Measurements from ENCODE around the gene PCDH17. TPM values are rescaled to one million over a fixed set of nuclear protein-coding genes. Genes with fewer than 3 reads are reported as not detected.

PCDH17 gene
- total and polyA plus RNA-seq, 10 of the 15 experiments (the other 5 are each of a cell fraction or from before 2014, with no cell fraction given) = under 0.01 to 0.58 (median 0.07) TPM; not detected in 6

DNA sequence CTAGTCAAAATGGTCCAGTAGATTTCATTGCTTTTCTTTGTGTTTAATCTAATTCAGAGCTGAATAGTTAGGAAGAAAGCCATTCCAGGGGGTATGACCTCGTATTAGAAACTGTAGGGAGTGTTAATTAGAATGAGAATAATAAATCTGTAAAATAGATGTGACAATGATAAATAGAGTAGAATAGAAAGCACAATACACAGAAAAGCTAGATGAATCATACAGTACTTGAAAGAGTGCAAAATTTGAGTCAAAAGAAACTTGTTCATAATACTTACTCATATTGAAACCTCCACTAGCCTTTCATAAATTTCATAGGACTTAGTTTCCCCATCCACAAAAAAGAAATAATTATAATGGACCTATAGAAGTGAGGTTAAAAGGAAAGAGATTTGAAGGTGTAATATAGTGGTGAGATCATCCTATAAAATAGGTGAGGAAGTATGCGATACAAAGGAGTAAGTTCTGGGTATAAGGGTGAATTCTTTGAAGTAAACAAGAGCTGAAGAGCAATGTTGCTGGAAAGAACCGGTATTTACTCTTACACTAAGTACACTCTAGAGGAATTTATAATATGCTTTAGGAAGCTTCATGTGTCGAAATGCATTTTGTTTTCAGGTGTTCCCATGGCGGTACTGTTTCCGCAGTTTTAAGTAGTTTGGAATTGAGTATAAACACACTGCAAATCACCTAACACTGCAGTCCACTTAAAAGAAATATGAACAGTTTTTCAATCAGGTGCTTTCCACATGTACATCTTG, 21.9 kb downstream of the PCDH17 start:
- no peak for FAIRE-seq
- no peaks in the 10 kb centered on the region for H4K20me1 ChIP-seq (ENCODE audit: control insufficient read depth, insufficient read depth)
- CTCF ChIA-PET = interaction anchor here (0.6 to 1.3 kb wide), 2 partner anchors 23 to 29 kb away, joined by 4 to 6 read pairs; no protein-coding TSS in a partner anchor
- no peaks in the 10 kb centered on the region for H3K27me3 ChIP-seq (replicated peaks in 1 of 2; ENCODE audit: control insufficient read depth in 2 of 2, insufficient read depth in 2 of 2, low read length in 1 of 2)
- TF ChIP-seq MTA2 (IDR thresholded peaks at IDR 0.05; ENCODE audit: low read depth) = peak; percentile 57; the same call in 1 of the 2 replicates
- TF ChIP-seq FOXK2 (IDR thresholded peaks at IDR 0.05) = no peak
- no peak for TF ChIP-seq NFXL1 (IDR thresholded peaks at IDR 0.05; ENCODE audit: borderline replicate concordance)
- TF ChIP-seq RUNX3 (IDR thresholded peaks at IDR 0.05; ENCODE audit: low read length) = no peak
- TF ChIP-seq POLR2AphosphoS2 (IDR thresholded peaks at IDR 0.05; ENCODE audit: low read depth, low read length) = no peak
- TF ChIP-seq SIN3A (IDR thresholded peaks at IDR 0.05; ENCODE audit: low read depth, low read length) = no peak
- TF ChIP-seq, protein P1, sequence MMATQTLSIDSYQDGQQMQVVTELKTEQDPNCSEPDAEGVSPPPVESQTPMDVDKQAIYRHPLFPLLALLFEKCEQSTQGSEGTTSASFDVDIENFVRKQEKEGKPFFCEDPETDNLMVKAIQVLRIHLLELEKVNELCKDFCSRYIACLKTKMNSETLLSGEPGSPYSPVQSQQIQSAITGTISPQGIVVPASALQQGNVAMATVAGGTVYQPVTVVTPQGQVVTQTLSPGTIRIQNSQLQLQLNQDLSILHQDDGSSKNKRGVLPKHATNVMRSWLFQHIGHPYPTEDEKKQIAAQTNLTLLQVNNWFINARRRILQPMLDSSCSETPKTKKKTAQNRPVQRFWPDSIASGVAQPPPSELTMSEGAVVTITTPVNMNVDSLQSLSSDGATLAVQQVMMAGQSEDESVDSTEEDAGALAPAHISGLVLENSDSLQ (IDR thresholded peaks at IDR 0.05) = no peak
- ATAC-seq = peak; percentile 55; the same call in 2 of the 3 replicates
- H3K79me2 ChIP-seq (ENCODE audit: control insufficient read depth, insufficient read depth, low read length) = no peaks in the 10 kb centered on the region
- H3K9ac ChIP-seq (ENCODE audit: control insufficient read depth, insufficient read depth, low read length) = no peak overlapping the region
- SMC1A ChIA-PET (ENCODE audit: uncharacterized antibody, unreplicated experiment) = no interaction called here
- H3K4me3 ChIP-seq = no peak overlapping the region
- intact Hi-C loops (cut with micrococcal nuclease; ENCODE audit: unreplicated experiment) (no loop called here), in situ Hi-C loops (cut with MboI) (no loop called here)
- H3K9me3 ChIP-seq (replicated peaks; ENCODE audit: control insufficient read depth, insufficient read depth, low read length) = no peaks in the 10 kb centered on the region
- H3K4me1 ChIP-seq (ENCODE audit: control insufficient read depth, insufficient read depth, low read length) = no peaks in the 10 kb centered on the region
- no peak overlapping the region for H3K27ac ChIP-seq (ENCODE audit: control insufficient read depth, insufficient read depth)
- RAD21 ChIA-PET (ENCODE audit: unreplicated experiment) = interaction anchor here (1.0 to 1.3 kb wide), 2 partner anchors 23 to 29 kb away, joined by 3 read pairs; no protein-coding TSS in a partner anchor
- WGBS (ENCODE audit: insufficient coverage, insufficient replicate concordance, low lambda C conversion rate, missing lambda C conversion rate) = 45% methylated on average over 6 of the region's 6 CpGs
- POLR2A ChIA-PET = no interaction called here
- H3K4me2 ChIP-seq (ENCODE audit: control insufficient read depth, insufficient read depth) = no peak overlapping the region
- no peak overlapping the region for H2AFZ ChIP-seq (ENCODE audit: control insufficient read depth, low read depth, low read length)
- H3K36me3 ChIP-seq (ENCODE audit: control insufficient read depth in 2 of 2, insufficient read depth in 2 of 2, low read length in 1 of 2) = no peaks in the 10 kb centered on the region
- BruUV-seq (replicated peaks) = no TSS peak
- DNase-seq (ENCODE audit: low read depth, low spot score) = no peak

All from GM12878 (cell line).